ENCODE data around the gene UBXN11.
A peak's percentile ranks its signal among the peaks of the same experiment; 100 is the strongest.

UBXN11 gene

DNA sequence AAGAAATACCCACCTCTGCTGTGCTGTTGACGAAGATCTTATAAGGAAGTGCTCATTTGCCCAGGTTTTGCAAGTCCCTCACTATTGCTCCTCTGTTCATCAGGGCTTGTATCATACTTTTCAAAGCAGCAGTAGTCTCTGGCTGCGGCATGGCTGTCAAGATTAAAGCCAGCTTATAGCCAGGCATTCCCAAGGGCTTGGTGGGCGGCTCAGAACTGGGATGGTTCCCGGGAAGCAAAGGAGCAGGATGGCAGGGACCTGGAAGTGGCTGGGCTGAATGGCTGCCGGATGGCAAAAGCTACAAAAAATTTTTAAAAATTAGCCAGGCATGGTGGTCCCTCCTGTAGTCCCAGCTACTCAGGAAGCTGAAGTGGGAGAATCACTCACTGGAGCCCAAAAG, 43.2 kb downstream of the UBXN11 start:
- DNase-seq: no peak

DNA sequence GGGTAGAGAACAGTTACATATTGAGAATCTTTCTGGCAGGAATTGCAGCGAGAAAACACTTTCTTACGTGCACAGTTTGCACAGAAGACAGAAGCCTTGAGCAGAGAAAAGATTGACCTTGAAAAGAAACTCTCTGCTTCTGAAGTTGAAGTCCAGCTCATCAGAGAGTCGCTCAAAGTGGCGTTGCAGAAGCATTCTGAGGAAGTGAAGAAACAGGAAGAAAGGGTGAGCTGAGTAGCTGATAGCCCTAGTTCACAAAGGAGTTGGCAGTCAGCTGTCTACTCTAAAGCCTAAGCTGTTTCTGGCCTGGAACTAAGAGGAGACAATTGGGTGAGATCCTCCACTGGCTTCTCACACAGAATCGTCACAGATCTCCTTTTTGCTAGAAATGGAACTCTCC, 46.9 kb downstream of the UBXN11 start:
- no peak for DNase-seq

DNA sequence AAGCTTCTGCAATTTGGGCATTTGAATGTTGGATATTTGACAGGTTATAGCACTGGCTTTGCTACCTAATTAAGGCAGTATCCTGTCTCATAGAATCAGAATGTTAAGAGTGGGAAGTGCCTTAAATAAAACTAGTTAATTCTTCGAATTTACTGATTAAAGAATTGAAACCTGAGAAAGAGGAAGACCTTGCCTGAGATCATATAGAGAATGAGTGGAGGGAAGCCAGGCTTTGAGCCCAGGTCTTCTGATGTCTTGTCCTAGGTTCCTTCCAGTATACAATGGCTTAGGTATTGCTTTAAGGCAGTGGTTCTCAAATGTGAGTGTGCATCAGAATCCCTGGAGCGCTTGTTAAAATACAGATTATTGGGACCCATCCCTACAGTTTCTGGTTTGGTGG, 47.4 kb downstream of the UBXN11 start:
- DNase-seq: no peak

DNA sequence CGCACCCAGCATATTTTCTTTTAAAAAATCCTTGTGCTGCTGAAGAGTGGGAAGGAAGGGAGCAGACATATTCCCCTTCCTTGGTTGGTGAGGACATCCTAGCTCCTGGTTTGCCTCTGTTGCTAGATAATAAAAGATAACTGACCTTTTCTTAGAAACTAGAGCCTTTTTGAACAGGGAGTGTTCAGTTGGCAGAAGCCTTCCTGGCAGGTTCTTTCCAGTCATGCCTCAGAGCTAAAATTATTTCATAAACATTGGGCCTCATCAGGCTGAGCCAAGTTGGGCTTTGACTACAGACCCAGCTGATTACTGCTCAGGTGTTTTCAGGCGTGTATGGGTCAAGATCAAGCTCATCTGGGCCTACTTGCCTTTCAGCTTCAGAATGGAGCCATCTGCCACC, 49.2 kb downstream of the UBXN11 start:
- no peak for DNase-seq

DNA sequence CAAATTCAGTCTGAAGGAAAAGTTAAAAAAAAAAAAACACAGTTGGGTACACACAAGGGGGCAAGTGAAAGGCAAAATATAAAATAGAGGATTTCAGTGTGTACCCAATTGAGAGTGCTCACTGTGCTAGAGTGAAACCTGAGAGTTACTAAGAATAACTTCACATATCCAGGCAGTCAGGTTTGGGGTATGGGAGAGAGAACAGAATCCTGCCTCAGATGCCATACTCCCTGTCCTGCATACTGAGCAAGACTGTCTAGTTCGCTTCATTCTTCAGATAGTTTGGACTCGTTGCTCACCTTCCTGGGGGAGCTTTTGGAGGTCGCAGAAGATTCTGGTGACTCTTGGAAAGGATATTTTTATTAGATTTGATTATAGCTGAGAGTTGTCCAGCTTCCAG, 52.0 kb downstream of the UBXN11 start:
- DNase-seq: no peak

DNA sequence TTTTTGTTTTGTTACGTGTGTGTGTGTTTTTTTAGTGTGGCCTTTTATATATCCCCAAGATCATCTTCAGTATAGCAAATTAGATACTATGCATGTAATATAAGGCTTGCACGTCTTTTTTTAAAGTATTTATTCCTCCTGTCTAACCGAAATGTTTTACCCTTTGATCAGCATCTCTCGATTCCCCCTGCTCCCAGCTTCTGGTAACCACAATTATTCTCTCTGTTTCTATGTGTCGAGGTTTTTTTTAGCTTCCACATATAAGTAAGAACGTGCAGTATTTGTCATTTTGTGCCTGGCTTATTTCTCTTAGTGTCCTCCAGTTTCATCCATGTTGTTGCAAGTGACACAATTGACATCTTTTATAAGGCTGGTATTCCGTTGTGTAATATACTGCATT, 53.7 kb downstream of the UBXN11 start:
- DNase-seq: no peak

DNA sequence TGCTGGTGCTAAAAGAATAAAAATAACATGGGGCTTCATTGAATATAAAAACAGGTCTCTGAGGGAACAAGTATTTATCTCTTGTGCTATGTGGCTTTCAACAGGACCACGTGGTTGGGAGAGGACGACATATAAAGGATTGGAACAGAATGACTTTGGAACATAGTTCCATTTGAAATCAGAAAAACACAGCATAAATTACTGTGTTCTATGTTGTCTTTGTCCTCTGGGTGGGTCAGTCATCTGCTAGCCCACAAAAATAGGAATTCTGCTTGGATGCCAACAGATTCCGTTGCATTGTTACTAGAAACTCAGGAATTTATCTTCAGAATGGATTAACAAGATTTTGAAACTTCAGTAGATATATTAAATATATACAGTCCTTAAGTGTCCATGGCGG, 66.5 kb downstream of the UBXN11 start:
- DNase-seq: no peak

DNA sequence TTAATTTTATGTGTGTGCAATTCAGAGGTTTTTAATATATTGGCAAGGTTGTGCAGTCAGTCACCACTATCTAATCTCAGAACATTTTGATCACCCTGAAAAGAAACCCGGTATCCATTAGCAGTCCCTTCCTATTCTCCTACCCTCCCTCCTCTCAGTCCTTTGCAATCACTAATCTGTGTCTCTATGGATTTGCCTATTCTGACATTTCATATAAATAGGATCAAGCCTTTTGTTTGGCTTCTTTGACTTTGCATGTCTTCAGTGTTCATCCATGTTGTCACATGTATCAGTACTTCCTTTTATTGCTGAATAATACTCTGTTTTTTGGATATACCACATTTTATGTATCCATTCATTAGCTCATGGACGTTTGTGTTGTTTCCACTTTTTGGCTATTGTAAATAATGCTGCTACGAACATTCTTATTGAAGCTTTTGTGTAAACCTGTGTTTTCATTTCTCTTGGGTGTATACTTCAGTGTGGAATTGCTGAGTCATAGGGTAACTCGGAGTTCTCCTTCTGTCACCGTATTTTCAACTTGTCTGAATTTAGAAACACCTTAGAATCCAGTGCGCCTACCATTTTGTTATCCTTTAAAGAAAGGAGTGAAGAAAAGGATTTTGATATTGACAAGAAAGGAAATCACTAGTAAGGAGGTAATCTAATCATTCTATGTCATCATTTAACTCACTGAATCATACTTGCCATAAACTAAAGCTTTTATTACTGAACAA, 69.0 kb downstream of the UBXN11 start:
- no peak for DNase-seq

DNA sequence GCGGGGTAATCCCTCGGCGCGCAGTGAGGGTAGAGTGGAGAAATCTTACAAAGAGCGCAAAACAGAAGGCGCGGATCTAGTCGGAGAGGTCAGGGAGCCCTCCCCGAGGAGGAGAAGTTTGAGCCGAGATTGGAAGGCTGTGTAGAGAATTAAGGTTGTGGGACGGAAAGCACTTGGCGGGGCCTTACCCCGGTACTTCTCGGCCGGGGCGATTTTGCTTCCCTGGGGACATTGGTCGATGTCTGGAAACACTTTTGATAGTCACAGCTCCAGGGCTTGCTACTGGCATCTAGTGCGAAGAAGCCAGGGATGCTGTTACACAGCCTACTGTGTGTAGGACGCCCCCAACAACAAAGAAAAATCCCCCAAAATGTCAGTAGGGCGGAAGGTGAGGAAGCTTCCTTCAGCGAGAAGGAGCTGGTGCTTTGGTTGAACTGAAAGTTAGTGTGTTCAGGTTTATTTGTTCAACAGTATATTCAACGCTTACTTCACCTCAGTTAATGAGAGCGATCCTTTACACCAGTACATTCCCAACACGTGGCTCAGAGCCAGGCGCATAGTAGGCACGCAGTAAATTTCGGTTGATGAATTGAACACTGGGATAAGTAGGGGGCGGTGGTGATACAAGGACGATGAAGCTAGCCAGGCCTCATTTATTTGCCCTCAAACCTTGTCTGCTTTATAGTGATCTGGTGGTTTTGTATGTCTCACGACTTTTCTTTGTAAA, 71.6 kb downstream of the UBXN11 start:
- DNase-seq: no peak

DNA sequence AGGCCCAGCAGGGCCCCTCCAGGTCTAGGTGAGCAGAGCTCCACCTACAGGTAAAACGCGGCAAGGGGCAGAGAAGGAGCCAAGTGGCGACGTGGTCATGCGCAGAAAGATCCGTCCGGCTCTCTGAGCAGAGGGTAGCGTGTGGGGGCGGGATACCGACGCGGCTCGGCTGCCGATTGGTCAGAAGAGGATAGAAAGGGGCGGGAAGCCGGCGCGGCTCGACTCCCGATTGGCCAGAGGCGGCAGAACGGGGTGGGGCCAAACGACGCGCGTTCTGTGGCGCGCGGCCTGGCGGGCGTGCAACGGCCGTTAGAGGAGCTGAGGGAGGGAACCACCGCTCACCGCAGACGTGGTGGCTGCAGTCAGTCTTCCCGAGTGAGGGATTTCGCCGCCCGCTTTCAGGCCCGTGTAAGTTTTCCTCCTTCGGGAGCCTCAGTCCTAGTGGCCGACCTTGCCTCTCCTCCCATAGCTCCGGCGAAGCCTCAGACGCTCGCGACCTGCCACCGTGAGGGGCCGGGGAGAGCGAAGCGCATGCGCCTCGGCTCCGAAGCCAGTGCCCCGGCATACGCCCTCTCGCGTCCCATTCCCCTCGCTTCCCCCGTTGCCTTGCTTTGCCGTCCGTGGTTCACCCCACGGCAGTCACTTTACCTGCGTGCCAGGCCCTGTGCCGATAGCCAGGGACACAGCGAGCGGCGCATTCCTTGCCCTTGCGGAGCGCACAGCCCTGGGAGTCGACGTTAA, 72.4 kb downstream of the UBXN11 start, which contains the start of gene CEP85:
TSS of gene CEP85 (plus strand) at position 298 of the 741 bp plus-strand sequence. CDS start 5,584 bp downstream, outside the sequence.
- DNase-seq: peak; percentile 96

All from NCI-H1694 treated with DMSO at 0.1 percent for 48 hours (cell line).